Transverse colon (tissue), 4 donors: ENCODE measurements around the gene HAT1.
A peak's percentile ranks its signal among the peaks of the same experiment; 100 is the strongest.

Experiments
- EP300 ChIP-seq: sonication (generic); formaldehyde crosslinking; IDR thresholded peaks from one replicate; pipeline ENCODE4 v1.6.1; 2017; ENCODE audit warnings: antibody characterized with exemption, low read depth
- POLR2A ChIP-seq: fragments of 450-650 bp; IDR thresholded peaks from one replicate; pipeline ENCODE4 v1.6.1; 2016; ENCODE audit warnings: antibody characterized with exemption, mild to moderate bottlenecking, moderate library complexity
- POLR2AphosphoS5 ChIP-seq, 3 donors: sonication (generic); formaldehyde crosslinking; IDR thresholded peaks; one replicate each; pipeline ENCODE4 v1.6.1; 2016; ENCODE audit warnings: antibody characterized with exemption in 3 of 3
- TF ChIP-seq, protein P1 (sequence below), 5 experiments: fragments of 200-600 bp in 3 of 5; fragments of 450-650 bp in 2 of 5; sonication (generic) in 3 of 5; IDR thresholded peaks; 1 replicate in 2 of 5; 2 replicates in 3 of 5; pipeline ENCODE4 v1.5.1; 2016 to 2017; ENCODE audit warnings: antibody characterized with exemption in 5 of 5, inconsistent platforms in 3 of 5, mild to moderate bottlenecking in 2 of 5, moderate library complexity in 1 of 5

DNA sequence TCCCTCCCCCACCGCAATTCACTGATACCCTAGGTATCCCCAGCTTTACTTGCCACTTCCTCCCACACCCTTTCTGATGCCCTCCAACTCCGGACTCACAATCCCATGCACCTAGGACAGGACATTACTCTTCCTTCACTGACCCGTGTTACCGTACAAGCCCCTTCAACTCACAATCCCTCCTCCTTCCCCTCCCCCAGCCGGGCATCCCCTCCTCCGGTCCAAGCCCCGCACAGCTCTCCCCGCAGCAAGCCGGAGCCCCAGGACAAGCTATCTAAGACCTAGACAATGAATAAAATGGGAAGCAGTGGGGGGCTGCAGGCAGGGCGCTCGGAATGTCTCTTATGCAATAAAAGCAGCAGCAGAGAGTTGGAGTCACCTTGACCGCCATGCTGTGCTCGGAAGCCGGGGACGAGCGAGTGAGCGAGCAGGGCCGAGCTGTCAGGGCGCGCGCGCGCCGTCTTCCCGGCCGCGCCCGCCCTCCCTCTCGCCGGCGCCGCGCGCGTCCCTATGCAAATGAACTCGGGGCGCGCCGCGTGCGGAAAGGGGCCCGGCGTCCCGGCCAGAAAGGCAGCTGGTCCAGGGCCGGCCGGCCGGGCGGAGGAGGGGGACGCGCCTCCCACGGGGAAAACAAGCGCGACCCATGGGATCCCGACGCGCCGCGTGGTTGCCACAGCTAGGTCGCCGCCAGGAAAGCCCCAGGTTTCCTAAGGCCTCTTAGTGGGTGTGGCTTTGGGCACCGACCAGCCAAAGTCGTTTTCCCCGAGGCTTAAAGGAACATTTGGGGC lies 28.2 kb upstream of the HAT1 start, which contains the start of gene SLC25A12:
- TF ChIP-seq, protein P1, sequence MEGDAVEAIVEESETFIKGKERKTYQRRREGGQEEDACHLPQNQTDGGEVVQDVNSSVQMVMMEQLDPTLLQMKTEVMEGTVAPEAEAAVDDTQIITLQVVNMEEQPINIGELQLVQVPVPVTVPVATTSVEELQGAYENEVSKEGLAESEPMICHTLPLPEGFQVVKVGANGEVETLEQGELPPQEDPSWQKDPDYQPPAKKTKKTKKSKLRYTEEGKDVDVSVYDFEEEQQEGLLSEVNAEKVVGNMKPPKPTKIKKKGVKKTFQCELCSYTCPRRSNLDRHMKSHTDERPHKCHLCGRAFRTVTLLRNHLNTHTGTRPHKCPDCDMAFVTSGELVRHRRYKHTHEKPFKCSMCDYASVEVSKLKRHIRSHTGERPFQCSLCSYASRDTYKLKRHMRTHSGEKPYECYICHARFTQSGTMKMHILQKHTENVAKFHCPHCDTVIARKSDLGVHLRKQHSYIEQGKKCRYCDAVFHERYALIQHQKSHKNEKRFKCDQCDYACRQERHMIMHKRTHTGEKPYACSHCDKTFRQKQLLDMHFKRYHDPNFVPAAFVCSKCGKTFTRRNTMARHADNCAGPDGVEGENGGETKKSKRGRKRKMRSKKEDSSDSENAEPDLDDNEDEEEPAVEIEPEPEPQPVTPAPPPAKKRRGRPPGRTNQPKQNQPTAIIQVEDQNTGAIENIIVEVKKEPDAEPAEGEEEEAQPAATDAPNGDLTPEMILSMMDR (IDR thresholded peaks at IDR 0.05): no peak
- TF ChIP-seq POLR2A (peak; percentile 59), EP300 (no peak), POLR2AphosphoS5 (IDR thresholded peaks at IDR 0.05) (peak in 2 of 3 donors; percentile 45 to 69)
